Inflammatory macrophage treated with lipopolysaccharide for 4 hours (primary cell): Measurements from ENCODE around the gene PARD3.
"Not testable (repeated sequence)": the region's sequence is repeated elsewhere in the genome, so short reads cannot be mapped to it uniquely, and the experiment has no call there.

ENCODE experiments used
- DNase-seq: peaks from one replicate; pipeline ENCODE4 v3.0.0-alpha.2; 2020

Gene PARD3

DNA sequence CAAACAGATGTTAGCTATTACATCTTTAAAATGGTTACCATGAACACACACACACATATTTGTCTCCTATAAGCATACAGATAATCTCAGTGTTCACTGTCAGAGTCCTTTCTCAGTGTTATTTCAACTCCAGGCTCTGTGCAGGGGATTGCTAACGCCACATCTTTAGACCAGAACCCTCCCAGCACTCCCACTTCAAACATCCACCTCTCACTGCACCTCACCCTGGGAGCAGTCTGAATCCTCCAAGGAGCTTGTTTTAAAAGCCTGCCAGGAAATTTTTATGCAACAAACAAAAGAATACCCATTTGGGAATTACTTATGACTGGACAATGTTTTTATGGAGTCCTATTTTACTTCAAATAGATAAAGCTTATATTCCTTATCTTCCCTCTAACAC lies 107.4 kb downstream of the PARD3 start:
- DNase-seq: no peak

- not testable (repeated sequence) for DNase-seq
Observed at GRCh38 chr10:34706992-34707391, 108.1 kb downstream of the PARD3 start.

- no peak for DNase-seq
Observed at GRCh38 chr10:34706147-34706546, 108.9 kb downstream of the PARD3 start.

DNA sequence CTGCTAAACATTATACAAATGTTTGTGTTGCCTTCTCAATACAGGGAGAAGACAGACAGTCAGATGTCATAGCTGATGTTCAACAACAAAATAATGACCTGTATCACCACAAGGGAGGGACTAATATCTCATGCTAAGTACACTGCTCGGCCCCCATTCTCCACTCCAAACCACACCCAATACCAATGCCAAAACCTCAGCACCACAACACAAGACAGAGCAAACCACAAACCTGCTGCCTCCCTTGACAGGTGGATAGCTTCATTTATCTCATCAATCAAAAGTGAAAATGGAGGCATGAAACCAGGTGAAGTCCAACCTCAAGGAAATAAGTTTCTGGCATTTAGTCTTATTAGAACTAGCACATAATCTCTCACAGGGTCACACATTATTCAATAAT lies 109.5 kb downstream of the PARD3 start:
- DNase-seq: no peak

DNA sequence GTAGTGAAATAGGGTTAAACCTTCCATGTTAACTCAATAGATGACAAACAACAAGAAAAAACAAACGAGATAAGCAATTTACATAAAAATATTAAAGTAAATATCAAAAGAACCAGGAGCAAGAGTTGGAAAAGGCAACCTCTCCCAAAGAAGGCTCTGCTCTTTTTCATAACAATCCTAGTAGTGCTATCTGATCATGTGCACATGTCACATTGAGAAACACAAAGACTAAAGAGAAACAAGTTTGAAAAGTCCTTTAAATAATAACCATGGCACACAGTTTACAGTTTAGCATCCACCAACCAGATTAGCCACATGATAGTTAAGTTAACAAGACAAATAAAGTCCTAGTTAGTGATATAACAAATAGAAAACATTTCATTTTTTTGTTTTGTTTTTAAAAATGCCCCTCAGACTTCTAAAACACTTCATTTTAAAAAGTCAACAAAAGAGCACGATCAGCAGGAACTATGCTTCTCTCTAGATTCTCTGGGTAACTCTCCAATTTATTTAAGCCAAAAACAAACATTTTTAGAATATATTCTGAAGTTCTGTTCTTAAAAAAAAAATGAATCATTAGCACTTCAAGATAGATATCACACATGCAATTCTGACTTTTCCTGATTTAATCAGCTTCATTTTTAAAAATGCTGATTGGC lies 110.4 kb downstream of the PARD3 start:
- no peak for DNase-seq

DNA sequence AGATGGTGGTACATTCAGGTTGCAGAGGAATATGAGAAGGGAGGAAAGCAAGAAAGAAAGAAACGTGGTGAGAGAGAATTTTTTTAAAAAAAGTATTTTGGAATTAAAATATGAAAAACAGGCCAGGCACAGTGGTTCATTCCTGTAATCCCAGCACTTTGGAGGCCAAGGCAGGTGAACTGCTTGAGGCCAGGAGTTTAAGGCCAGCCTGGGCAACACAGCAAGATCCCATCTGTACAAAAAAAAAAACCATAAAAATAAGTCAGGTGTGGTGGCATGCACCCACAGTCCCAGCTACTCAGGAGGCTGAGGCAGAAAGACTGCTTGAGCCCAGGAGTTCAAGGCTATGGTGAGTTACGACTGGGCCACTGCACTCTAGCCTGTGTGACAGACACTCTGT lies 112.1 kb downstream of the PARD3 start:
- no peak for DNase-seq

DNA sequence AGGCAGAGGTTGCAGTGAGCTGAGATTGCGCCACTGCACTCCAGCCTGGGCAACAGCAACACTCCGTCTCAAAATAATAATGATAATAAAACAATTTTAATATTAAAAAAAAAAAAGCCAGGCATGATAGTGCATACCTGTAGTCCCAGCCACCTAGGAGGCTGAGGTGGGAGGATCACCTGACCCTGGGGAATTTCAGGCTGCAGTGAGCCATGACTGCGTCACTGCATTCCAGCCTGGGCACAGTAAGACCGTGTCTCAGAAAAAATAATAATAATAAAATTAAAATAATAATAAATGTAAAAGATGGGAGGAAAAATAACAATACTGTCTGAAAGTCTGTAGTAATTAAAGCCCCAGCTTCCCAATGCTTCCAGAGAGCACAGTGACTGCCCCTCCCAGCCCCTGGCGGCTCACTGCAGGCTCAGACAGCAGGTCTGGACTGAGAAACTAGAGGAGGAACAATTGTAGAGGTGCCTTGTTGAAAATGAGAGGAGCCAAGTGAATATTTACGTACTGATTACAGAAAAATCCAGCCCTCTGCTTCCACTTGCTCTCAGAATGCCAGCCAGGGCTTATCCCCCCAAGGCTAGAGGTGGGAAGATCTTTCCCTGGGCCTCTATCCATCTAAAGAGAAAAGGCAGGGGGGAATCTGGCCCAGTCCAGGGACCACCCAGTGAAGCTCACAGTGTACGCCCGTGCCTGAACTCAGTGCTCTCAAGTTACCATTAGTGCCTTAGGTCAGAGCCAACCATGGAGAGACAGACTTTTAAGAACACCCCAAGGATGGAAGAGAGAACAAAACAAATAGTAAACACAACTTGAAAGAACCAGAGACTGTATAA lies 112.8 kb downstream of the PARD3 start:
- no peak for DNase-seq

DNA sequence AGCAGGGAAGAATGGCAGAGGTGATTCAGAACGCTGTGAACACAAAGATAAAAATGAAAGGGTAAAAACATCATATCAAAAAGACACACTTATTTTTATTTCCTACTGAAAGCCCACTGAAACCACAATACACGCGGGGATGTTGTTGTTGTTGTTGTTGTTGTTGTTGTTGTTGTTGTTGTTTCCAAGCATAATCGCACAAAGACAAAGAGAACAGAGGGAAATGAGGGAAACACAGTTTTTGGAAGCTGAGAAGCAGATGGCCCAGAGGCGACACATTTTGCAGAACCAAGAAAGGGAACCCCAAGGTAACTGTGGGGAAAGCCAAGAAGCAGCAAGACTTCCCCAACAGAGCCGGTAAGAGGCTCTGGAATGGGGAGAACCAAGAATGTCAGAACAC lies 113.9 kb downstream of the PARD3 start:
- no peak for DNase-seq

DNA sequence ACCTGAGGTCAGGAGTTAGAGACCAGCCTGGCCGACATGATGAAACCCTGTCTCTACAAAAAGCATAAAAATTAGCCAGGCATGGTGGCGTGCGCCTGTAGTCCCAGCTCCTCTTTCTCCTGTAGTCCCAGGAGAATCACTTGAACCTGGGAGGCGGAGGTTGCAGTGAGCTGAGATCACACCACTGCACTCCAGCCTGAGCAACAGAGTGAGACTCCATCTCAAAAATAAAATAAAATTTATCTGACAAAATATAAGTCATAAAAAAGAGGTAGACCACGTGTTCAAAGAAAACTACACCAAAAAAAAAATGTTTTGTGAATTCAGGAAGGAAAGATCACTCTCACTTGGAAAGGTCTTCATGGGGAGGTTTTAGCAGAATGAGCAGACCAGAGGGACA lies 114.3 kb downstream of the PARD3 start:
- DNase-seq: not testable (repeated sequence)

DNA sequence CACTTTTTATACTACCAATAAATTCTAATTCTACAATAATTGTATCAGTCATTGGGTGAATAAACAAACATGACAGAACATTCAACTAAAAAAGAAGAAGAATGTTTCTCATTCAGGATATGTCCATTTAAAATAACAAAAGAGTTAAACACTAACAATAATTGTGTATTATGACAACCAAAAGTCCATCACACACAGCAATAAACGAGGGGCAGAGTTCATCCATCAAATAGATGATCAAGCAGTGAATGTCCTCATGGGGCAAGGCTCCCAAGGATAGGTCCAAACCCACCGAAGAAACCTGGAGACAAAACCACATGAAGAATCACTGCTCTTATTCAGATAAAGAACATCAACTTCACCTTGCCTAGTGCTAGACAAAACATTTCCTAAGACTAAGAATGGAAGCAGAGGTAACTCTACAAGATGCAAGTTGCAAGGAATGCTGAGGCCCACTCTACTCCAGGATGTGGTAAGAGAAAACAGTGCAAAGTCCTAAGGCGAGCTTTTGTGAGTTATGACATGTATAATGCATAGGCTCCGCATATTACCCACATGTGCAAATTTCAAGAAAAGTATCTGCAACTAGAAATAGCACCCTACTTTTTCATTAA lies 115.1 kb downstream of the PARD3 start:
- no peak for DNase-seq

DNA sequence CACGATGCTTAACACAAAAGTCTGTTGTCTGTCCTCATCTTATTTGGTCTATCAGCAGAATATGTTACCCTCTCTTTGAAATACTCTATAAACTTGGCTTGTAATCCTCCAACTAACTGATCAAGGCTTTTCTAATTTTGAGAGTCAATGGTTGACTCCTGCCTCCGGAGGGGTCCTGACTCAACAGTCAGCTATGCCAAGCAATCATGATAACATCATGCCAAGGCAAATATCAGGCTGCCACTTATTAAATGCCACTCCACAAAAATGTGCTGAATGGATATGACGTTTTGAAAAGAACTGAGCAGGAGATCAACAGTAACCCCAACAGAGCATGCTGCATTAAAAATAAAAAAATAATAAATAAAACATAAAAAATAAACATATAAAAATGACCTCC lies 116.1 kb downstream of the PARD3 start:
- DNase-seq: no peak

DNA sequence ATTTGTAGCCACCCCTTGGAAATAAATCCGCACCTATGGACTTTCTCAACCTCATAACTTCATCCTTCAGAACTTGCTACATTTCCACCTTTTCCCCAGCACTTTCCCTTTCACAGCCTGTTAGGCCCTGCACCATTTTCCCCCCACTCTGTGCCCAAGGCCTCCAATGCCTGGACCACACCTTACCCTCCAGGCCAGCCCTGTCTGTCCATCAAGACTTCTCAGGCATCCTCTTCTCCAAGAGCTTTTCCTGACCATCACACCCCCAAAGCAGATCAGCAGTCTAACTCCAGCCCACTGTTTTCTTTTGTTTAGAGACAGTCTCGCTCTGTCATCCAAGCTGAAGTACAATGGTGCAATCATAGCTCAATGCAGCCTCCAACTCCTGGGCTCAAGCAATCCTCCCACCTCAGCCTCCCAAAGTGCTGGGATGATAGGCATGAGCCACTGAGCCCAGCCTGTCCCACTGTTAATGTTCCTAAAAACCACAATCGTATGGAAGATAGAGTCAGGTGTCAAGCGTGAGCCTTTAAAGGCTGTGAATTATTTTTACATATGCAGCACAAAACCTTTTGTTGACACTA lies 116.8 kb downstream of the PARD3 start:
- DNase-seq: no peak

DNA sequence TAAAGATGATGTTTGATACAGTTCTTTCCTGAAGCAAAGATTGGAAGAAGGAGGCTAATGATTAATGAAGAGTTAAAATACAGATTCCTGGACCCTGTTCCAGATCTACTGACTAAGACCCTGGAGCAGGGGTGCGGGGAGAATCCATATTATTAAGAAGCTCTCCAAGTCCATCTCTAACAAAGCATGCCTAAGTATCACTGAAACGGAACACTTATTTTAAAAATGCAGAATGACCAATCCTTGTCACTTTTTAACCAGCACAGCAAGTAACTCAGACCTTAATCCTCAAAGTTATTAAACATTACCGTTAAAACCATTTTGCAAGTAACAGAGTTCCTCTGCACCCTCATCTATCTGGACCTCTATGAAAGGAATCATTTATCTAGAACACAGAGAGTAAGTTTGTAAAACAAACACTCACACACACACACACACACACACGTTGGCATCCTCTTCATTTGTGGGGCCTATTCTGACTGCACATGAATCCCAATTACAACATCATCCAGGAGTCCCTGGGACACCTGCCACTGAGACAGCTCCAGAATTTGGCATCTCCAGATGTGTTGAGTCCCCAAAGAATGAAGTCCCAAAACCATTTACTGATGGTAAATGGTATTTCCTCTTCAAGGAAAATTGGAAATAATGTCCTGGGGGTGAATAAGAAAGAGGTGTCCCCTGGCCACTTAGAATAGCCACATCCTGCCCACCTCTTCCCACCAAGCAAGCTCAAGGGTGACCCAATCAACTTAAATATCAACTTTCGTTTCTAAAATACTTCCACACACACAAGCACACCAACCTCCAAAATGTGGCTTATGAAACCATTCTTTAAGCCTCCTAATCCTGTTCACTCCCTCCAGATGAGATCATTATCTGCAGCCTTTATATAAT lies 117.5 kb downstream of the PARD3 start:
- no peak for DNase-seq

GRCh38 chr10:34696423-34696822 lies 118.7 kb downstream of the PARD3 start:
- DNase-seq: no peak

- no peak for DNase-seq
Observed at GRCh38 chr10:34690383-34691049, 124.6 kb downstream of the PARD3 start.

DNA sequence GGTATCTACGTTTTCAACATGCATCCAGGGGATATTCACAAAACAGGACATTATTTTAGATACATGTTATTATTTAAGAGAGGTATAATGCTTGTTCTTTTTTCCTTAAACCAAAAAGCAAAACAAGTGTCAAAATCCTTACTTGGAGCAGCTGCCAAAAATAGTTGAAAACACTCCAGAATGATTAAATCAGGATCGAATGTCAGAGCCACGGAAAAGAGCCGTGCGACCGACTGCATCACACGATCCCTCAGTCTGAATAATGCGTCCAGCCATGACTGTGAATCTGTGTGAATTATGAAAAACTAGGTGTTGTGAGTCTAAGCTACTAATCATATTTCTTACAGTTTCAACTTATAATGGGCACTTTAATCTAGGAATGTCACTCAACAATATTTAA lies 126.0 kb downstream of the PARD3 start:
- no peak for DNase-seq

DNA sequence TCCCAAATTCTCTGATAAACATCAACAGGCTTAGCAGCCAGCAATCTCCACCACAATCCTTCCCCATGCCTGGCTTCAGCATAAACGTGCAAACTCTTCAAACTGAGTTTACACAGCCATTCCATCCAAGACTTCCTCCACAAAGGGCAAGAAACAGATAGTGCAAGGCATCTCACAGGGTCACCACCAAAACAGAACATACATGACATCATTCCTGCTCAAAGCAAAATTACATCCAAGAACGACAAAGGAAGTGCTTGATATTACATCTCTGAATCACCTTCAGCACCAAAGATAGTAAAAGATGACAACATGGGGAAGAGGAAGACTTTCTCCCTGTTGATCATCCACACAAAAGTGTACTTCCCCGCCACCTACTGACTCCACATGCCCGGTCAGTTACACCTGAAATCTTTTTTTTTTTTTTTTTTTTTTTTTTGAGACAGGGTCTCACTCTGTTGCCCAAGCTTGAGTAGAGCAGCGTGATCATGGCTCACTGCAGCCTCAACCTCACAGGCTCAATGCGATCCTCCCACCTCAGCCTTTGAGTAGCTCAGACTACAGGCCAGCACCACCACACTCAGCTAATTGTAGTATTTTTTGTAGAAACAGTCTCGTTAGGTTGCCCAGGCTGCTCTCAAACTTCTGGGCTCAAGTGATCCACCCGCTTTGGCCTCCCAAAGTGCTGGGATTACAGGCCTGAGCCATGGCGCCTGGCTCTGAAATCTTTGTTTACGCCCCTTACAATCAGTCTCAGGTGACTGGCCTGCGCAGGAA lies 127.5 kb downstream of the PARD3 start:
- DNase-seq: no peak

- DNase-seq: no peak
Observed at GRCh38 chr10:34682580-34682979, 132.5 kb downstream of the PARD3 start.

DNA sequence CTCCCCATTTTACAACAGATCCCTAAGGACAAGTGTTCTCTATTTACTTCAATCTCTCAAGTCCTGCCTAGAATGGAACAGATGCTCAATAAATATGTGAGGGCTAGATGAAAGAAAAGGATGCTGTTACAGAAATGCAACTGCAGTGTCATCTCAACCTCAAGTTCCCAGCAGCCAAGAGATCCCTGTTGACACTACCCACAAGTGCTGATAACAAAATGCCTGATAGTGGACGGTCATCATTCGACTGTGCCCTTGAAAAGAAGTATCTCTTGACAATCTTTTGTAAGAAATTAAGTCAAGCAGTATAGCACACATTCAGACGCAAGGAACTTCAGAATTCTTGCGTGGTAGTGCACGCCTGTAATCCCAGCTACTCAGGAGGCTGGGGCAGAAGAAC lies 133.2 kb downstream of the PARD3 start:
- DNase-seq: no peak

- DNase-seq: no peak
Observed at GRCh38 chr10:34679177-34679576, 135.9 kb downstream of the PARD3 start.

DNA sequence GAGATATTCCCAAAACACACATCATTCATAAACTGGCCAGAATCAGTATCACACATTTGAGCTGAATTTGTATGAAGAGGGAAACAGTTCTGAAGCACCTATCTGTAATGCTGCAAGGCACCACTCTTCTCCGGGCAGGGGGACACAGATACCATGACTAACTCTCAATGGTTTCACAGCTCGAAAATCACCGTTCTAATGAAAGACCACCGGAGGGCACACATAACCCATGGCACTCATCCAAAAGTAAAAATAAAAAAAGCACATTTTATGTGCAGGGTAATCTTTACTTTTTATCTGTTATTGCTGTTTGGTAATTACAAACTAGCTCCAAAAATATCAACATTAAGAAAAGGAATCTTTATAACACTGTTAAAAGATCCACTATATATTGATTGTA lies 137.5 kb downstream of the PARD3 start:
- DNase-seq: no peak
